NAMALWA (cell line): Measurements from ENCODE around the gene ZNF490.
"Not testable (repeated sequence)": the region's sequence is repeated elsewhere in the genome, so short reads cannot be mapped to it uniquely, and the experiment has no call there.

Source experiments
- DNase-seq: peaks from one replicate; pipeline ENCODE4 v3.0.0-alpha.2; 2015; ENCODE audit warnings: low spot score

ZNF490 gene

DNA sequence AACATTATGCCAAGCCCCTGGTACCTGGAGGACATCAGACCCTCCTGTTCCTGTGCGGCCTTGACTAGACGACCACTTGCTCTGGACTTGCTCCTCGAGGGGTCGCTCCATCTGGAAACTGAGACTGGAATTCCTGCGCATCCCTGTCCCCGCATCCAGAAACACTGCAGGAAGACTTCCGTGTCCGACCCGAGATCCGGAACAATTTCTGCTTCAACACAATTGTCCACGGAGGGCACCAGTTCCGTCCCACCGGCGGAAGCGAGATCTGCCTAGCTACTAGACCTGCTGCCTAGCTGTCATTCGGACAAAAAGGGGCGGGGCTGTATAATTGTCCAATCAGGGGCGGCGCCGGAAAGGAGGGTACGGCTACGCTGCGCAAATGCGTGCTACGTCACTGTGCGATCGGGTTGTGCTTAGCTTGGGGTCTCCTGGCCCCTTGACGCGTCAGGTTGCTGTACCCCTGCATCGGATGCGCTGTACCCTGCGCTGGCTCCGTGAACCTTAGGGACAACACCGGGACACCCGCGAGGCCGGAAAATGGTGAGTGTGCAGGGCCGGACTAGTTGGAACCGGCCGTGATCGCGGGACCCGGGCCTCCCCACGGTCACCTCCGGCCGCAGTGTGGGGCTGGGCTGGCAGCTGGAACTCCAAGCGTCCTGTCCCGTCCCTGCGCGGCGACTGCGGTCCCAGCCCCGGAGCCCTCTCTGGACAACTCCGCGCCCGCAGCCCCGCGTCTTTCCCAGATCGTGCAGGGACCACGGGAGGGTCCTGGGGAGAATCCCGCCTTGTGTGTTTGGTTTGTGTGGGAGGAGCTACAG, at the start of gene ZNF490, which contains the start of gene ZNF791:
TSS of gene ZNF490 (minus strand) at position 274 of the 821 bp plus-strand sequence. CDS start at position 141, 133 bp downstream.
TSS of gene ZNF791 (plus strand) at position 381 of the 821 bp plus-strand sequence. CDS start at position 541, 160 bp downstream.
- DNase-seq = peak; percentile 99

DNA sequence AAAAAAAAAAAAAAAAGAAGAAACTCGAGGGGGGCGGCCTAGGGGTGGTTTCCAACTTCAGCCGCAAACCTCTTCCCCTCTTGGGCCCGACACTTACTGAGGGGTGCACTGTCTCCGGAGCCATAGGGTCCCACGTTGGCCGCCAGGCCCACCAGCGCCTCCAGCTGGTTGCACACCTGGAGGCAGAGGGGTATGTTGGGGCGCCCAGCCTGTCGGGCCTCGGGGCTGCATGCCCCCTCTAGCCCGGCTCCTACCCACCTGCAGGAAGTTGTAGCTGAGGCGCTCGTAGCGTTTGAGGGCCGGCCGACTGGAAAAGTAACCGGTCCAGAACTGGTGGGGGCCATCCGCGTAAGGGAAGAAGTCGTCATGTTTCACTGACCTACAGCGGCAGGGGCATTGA, 47.4 kb upstream of the ZNF490 start:
- no peak for DNase-seq

DNA sequence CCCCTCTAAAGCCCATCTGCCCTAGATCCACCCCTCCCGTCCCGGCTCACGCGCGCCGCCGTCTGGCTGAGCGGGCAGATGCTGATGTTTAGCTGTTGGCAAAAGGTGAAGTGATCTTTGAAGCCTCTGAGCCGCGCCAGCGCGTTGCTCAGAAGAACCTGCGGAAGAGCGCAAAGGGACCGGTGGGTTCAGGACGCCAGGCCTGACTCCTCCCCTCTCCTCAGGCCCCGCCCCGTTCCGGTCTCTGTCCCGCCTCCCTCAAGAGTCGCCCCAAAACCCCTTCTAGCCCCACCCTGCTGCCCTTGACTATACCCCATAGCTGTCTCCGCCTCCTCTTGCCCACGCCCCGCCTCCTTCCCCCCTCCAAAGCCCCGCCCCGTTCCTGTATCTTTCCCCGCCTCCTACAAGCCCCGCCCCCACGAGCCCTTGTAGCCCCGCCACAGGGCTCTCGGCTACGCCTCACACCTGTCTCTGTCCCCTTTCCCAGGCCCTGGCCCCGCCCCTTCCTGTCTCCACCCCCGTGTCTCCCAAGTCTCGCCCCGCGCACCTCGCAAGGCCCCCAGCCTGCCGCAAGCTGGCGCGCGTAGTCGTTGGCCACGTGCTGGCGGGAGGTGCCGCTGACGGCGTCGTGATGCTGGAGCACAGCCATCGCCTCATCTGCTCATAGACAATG, 46.4 kb upstream of the ZNF490 start:
- peak; percentile 34 for DNase-seq

DNA sequence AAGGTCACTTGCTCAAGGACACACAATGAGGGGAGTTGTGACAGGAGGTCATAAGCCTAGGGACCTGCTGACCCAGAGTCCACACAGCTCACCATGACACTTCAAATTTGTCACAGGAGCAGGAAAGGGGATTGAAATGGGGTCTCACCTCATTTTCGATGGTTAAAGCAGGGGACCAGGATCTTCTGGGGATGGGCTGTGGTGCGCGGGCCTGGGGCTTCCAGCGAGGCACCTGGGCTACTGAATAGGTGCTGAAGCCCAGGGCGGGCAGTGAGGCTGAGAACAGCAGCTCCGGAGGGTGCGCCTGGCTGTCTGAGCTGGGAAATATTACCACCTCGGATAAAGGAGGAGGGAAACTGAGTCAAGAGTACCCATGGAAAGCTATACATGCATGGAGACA, 44.9 kb upstream of the ZNF490 start:
- no peak for DNase-seq

DNA sequence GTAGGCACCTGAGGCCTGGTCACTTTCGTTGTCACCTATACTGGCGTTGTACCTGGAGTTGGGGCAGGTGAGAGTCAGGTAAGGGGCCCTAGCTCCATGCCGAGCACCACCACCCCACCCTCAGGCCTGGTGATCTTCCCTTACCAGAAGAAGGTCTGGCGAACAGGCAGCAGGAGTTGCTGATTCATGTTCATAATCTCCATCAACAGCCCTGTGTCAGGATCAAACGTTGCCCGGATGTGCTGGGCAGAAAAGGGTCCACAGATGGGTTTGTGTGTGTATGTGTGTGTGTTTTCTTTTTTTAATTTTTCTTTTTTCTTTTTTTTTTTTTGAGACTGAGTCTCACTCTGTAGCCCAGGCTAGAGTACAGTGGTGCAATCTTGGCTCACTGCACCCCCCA, 41.6 kb upstream of the ZNF490 start:
- no peak for DNase-seq

DNA sequence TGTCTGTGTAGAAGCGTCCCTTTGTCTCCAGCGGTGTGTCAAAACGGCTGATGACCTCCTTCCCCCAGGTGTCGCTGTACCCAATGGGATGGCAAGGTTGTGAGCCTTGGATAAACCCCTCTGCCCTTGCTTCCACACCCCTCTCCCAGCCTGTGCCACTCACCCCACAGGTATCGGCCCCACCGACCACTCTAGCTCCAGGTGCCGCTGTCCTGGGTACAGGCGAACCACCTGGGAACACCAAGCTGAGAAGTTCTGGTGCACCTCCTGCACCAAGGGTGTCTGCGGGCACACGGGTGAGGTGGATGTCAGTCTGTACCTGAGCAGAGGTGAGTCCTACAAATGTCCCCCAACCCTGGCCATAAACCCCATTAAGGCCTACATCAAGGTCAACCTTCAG, 39.3 kb upstream of the ZNF490 start:
- DNase-seq = no peak

DNA sequence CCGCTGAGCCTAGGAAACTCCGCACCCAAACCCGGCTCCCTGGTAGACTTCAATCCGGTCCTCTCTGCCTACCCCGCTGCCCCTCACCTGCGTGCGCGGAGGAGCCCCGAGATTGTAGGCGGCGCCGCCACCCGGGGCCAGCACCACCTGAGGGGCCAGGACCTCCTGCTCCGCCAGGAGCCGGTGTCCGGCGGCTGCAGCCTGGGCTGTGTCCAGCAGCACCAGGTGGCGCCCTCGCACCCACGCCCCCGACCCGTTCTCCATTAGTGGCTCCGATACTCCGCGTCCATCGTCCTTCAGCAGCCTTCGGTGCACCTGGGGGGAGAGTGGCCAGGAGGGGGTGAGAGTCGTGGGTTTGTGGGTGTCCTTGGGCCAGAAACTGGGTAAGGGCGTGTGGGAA, 37.5 kb upstream of the ZNF490 start:
- no peak for DNase-seq

DNA sequence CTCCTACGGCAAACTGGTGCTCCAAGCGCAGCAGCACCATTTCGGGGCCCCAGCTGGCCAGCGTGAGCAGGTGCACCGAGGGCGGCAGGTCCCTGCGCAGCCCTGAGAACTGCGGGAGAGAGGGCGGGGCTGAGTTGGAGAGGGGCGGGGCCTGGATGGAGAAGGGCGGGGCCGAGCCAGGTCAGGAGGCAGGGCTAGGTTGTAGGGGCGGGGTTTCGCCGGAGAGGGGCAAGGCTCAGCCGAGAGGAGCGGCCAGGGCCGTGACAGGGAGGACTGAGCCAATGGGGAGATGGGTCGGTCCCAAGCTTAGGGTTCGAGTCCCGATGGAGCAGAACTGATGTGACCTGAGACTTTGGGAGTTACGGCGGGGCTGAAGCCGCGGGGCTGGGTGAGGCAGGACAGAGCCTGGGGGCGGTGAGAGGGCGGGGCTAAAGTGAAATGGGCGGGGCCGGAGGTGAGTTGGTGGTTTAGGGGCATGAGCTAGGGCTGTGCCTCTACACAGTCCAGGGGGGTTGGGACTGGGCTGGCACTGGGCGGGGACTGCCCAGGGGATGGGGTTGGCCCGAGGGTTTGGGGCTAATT, 37.0 kb upstream of the ZNF490 start:
- peak; percentile 45 for DNase-seq

DNA sequence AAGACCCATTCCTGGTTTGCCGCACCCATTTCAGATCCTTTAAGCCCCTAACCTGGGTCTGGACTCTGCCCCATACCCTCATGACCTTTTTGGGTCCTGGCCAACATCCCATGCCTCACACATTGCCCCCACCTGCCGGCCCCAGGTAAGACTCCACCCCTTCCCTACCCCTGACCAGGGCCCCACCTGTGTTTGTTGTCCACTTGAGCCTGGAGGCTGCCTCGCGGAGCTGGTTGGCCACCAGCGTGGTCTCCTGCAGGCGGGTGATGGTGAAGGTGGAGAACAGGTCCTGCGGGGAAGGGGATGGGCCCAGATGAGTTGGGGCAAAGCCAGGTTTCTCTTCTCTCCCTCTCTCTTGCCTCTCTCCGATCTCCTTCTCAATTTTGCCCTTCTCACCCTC, 36.4 kb upstream of the ZNF490 start:
- DNase-seq = no peak

DNA sequence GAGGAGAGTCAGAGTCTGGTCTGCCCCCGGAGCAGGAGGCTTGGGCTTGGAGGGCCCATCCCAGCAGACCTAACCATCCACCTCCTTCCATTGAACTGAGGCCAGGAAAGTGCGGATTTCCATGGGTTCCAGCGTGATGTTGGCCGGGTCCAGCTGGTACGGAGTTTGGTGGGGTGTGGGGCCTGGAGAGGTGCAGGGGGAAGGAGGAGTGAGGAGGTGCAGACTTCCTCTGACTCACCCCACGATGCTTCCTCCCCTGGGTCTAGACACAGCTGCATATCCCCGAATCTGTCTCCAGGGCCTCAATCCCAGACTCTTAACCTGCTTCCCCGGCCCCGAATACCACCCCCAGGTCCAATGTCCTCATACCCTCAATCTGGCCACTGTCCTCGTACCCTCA, 35.9 kb upstream of the ZNF490 start:
- no peak for DNase-seq

DNA sequence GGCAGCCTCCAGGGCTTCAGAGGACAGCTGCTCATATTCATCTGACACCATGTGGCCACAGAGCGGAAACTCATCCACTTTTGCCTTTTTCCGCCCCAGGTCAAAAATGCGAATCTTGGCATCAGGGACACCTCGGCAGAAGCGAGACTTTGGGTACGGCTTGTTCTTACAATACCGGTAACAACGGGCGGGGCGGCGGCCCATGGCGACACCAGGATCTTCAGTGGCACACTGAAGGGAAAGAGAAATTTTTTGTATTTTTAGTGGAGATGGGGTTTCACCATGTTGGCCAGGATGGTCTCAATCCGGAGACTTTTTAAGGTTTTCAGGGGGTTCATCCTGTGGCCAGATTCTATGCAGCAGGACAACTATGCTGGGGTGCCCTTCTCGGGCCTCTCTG, 33.1 kb upstream of the ZNF490 start:
- DNase-seq = not testable (repeated sequence)

DNA sequence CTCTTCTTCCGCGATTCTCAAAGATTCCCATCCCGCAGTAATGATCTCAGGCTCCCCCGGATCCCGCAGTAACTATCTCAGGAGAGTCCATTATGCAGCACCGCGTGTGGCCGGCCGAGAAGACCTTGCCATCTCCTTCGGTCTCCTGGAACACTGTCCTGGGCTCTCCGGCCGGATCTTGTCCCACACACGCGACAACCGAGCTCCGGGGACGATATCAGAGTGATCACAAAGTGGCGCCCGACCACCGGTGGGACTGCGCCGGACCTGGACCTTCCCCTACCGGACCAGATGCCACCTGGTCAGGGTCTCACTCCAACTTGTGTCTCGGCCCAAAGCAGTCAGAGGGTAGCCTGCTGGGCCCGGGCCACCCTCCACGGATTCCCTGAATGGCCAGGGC, 31.9 kb upstream of the ZNF490 start:
- DNase-seq = no peak

DNA sequence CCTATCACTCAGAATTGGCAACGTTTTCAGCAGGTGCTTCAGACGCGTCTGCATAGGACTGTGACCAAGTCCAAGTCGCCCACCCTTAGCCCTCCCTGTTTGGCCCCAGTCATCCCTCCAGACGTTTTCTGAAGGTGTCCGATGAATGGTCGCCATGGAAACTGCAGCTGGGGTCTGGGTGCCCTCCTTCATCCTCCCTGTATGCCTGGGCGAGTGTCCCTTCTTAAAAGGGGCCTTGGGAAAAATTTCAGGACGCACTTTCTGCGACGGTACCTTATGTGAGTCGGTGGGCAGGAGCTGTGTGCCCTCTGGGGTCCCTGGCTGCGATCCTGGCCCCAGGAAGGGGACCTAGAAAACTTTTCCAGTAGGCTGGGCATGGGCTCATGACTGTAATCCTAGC, 30.8 kb upstream of the ZNF490 start:
- no peak for DNase-seq

DNA sequence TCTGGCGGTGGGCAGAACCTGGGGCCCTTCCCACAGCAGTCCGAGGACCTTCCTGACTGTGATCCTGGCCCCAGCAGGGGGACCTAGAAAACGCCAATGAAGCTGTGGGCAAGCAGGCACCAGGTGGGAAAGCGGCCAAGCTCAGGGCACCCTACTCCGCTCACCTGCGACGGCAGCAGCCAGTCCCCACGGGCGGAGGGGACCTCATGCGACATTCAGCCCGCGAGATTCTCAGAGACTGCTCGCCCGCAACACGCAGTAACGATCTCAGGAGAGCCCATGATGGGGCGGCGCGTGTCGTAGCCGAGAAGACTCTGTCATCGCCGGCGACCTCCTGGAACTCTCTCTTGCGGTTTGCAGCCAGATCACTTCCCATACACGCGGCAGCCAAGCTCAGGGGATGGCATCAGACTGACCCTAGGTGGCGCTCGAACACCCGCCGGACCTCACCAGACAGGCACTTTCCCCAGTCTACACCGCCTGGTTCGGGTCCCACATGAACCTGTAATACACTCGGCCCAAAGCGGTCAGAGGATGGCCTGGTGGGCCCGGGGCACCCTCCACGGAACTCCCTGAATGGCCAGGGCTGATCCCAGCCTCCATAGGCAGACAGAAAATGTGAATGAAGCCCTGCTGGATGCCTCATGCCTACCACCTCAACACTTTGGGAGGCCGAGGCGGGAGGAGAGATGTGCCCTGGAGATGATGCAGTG, 29.4 kb upstream of the ZNF490 start:
- peak; percentile 83 for DNase-seq

DNA sequence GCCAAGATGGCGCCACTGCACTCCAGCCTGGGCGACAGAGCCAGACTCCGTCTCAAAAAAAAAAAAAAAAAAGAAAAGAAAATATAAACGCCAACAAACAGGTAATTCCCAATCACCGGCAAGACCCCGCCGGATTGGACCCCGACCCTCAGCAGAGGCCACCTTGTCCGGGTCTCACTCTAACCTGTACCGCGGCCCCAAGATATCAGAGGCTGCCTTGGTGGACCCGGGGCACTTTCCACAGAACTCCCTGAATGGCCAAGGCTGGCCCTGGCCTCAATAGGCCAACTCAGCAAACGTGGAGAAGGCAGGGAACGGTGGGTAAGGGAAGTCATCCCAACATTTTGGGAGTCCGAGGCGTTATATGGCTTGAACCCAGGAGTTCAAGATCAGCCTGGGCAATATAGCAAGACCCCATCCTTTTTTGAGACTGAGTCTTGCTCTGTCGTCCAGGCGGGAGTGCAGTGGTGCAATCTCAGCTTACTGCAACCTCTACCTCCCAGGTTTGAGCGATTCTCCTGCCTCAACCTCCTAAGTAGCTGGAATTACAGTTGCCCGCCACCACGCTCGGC, 28.1 kb upstream of the ZNF490 start:
- no peak for DNase-seq

DNA sequence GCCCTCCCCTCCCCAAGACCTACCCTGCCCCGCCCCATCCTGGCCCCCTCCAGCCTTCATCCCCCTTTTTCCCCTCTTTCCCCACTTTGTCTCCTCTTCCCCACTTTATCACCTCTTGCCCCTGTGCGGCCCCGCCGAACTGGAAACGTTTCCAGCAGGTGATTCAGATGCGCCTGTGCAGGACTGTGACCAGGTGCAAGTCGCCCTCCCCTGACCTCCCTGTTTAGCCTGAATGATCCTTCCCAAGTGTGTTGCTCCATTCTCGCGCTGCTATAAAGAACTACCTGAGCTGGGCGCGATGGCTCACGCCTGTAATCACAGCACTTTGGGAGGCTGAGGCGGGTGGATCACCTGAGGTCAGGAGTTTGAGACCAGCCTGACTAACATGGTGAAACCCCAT, 26.0 kb upstream of the ZNF490 start:
- no peak for DNase-seq

DNA sequence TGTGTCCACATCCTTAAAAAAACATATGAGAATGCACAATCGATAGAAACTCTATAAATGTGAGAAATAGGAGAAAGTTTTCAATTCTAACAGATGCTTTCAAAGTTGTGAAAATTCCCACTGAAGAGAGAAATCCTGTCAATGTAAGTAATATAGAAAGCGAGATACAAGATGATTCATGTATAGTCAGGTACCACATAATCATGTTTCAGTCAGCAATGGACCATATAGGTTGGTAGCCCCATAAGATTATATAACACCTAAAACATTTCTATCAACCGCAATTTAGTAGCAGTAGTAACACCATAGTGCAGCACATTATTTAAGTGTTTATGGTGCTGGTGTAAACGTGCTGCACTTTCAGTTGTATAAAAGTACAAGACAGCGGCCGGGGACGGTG, 18.6 kb upstream of the ZNF490 start:
- no peak for DNase-seq

DNA sequence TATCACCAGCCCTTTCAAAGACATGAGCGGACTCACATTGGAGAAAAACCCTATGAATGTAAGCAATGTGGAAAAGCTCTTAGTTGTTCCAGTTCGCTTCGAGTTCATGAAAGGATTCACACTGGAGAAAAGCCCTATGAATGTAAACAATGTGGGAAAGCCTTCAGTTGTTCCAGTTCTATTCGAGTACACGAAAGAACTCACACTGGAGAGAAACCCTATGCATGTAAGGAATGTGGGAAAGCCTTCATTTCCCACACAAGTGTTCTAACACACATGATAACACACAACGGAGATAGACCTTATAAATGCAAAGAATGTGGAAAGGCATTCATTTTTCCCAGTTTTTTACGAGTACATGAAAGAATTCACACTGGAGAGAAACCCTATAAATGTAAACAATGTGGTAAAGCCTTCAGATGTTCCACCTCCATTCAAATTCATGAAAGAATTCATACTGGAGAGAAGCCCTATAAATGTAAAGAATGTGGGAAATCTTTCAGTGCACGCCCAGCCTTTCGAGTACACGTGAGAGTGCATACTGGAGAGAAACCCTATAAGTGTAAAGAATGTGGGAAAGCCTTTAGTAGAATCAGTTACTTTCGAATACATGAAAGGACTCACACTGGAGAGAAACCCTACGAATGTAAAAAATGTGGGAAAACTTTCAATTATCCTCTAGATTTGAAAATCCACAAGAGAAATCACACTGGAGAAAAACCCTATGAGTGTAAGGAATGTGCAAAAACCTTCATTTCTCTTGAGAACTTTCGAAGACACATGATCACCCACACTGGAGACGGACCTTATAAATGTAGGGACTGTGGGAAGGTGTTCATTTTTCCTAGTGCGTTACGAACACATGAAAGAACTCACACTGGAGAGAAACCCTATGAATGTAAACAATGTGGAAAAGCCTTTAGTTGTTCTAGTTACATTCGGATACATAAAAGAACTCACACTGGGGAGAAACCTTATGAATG, 17.7 kb upstream of the ZNF490 start:
- no peak for DNase-seq

DNA sequence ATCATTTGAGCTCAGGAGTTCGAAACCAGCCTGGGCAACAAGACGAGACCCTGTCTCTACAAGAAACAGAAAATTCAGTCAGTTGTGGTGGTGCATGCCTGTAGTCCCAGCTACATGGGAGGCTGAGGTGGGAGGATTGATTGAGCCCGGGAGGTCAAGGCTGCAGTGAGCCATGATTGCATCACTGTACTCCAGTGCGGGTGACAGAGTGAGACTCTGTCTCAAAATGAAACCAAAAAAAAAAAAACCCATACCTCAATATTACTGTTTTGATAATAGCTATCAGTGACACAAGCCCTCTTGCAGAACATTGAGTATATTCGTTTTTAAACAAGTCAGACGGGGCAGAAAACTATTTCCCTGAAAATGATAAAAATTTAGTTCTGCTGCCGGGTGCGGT, 16.3 kb upstream of the ZNF490 start:
- DNase-seq = no peak

DNA sequence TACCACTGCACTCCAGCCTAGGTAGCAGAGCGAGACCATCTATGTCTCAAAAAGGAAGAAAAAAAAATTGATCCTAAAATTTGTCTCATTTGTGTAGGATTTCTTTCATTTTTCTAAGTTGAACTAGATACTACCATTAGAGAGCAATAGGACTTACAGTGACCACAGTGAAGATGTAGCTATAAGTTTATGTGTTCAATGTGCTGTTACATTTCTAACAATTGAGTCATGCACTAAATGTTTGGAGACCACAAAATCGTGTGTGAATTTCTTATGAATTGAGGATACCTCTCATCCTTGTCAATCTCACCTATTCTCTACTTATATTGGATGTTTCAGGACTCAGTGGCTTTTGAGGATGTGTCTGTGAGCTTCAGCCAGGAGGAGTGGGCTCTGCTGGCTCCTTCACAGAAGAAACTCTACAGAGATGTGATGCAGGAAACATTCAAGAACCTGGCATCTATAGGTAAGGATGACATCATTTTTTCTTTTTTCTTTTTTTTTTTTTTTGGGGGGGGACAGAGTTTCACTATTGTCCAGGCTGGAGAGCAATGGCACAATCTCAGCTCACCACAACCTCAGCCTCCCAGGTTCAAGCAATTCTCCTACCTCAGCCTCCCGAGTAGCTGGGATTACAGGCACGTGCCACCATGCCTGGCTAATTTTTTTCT, 12.9 kb upstream of the ZNF490 start:
- no peak for DNase-seq
